ENCODE results near the gene SYNC. TPM values are rescaled to one million over a fixed set of nuclear protein-coding genes. Genes with fewer than 3 reads are reported as not detected.
"Not testable (repeated sequence)": the region's sequence is repeated elsewhere in the genome, so short reads cannot be mapped to it uniquely, and the experiment has no call there.

Gene SYNC
- total RNA-seq, 1 experiment from 2014 or later: 50.0 TPM

DNA sequence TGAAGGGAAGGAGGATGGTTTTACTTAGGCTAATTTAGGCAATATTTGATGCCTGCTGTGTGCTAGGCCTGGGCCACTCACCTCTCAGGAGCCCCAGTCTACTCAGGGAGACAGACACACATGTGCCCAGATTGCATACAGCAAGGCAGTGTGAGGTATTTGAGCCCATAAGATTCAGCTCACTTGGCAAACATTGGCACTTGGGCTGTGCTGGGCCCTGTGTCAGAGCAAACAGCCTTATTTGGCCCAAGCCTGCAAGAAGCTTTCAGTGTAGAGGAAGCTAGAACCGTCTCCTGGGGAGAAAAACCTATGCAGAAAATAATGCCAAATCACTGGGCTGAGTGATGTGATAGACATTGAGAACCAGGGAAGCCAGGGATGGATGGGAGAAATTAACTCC, 3.9 kb upstream of the SYNC start:
- peaks cover 2% of the 10 kb centered on the region; the same call in 1 of the 2 replicates for H3K9me3 ChIP-seq
- H3K4me3 ChIP-seq: no peak overlapping the region
- peaks cover 3% of the 10 kb centered on the region; the same call in 1 of the 2 replicates for H3K36me3 ChIP-seq
- H3K27me3 ChIP-seq: no peaks in the 10 kb centered on the region
- DNase-seq: peak; percentile 70

DNA sequence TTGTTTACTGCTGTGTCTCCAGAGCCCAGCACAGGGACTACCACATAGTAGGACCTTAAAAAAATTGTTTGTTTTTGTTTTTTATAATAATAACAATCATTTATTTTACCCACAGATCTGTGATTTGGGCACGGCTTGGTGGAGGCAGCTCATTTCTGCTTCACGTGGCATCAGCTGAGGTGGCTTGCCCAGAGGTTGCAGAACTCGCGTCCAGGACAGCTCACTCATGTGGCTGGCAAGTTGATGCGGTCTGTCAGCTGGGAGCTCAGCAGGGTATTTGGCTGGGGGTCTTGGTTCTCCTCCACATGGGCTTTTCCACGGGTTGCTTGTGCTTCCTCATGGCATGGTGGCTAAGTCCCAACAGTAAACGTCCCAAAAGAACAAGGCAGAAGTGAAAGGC, 2.9 kb upstream of the SYNC start:
- no peak for DNase-seq
- Histone ChIP-seq H3K36me3 (peaks cover 3% of the 10 kb centered on the region; the same call in 1 of the 2 replicates), H3K4me3 (no peak overlapping the region), H3K27me3 (no peaks in the 10 kb centered on the region), H3K9me3 (peaks cover 2% of the 10 kb centered on the region; the same call in 1 of the 2 replicates)

DNA sequence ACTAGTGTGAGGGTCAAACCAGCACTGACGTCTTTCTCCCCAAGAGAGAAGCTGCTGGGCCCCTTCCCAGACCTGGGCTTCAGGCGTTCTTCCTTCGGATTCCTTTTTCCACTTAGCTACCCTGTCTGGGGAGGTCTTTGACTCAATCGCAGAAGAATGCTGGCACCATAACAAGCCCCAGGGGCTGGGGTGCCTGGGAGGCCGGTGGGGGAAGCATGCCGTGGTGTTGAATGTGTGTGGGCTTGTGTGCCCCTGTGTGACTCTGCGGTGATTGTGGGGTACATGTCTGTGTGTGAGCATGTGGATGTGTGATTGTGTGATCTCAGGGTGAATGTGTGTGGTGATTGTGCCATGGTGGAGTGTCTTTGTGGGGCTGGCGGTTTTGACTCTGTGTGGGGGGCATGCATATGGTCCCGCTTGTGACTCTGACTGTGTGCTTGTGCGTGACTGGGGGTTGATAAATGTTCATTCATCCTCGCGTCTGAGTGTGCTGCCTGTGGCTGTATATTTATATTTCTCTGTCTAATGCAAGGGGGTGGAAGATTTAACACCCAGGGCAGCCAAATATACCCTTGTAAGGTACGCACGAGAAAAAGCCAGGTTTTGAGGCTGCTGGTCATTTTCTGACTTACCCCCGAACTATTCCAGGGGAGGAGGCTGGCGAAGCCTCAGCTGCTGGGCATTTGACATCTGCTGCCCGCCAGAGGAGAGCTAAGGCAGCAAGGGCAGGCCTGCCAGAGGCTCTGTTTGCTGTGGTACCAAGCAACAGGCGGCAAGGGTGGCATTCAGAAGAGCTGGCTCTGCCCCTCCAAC, 1.1 kb upstream of the SYNC start:
- peaks cover 3% of the 10 kb centered on the region; the same call in 1 of the 2 replicates for H3K36me3 ChIP-seq
- peak; percentile 95 for DNase-seq
- no peaks in the 10 kb centered on the region for H3K27me3 ChIP-seq
- peaks cover 2% of the 10 kb centered on the region; the same call in 1 of the 2 replicates for H3K9me3 ChIP-seq
- peak overlapping the region; percentile 62 for H3K4me3 ChIP-seq

DNA sequence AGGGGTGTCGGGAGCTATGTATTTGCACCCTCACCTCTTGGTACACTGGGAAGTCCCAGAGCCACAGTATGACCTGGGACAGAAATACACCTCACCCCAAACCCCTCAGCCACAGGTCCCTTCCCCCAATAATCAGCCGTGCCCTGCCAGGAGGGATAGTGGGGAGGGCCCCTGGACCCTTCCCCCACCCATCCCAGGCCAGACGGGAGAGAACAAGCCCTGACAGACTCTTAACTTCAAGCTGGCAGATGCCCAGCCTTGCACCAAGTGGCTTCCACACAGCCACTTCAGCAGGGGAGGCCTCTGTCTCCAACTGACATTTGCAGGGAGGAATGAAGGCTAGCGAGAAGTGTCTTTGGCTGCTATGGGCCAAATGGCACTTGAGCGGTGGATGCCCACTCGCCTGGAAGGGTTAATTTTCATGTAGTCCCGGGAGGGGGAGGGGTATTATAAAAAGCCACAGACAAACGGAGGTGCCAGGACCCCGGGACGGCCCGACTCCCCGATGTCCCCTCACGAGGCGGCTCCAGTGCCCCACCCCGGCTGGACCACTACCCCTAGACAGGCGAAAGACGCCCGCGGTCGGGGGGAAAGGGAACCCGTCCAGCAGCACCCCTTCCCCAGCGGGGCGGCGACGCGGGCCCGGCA, 495 bp downstream of the SYNC start:
- DNase-seq: peak; percentile 51
- H3K4me3 ChIP-seq: peak overlapping the region; percentile 79
- H3K9me3 ChIP-seq: peaks cover 2% of the 10 kb centered on the region; the same call in 1 of the 2 replicates
- no peaks in the 10 kb centered on the region for H3K27me3 ChIP-seq
- H3K36me3 ChIP-seq: peaks cover 6% of the 10 kb centered on the region

DNA sequence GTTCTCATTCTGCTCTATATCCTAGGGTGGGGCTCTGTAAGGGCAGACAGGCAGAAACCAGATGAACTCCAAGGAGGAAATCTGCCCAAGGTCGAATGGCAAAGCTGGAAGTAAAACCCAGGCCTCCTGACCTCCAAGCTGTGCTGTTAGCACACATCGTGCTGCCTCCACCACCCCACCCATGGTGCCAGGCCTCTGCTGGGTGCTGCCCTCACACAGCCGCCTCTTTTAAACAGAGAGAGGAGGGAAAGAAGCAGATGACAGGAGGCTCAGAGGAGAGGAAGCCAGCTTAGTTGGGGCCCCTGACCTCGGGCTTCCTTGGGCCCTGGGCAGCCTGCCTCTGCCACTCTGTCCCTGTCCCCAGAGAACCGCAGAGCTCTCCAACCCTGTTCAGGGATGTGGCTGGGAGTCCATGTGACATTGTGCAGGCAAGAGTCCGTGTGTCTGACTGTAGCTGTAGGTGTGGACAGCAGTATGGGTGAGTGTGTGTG, 1.1 kb downstream of the SYNC start:
- no peaks in the 10 kb centered on the region for H3K27me3 ChIP-seq
- peaks cover 2% of the 10 kb centered on the region; the same call in 1 of the 2 replicates for H3K9me3 ChIP-seq
- peak; percentile 35 for DNase-seq
- peaks cover 10% of the 10 kb centered on the region for H3K36me3 ChIP-seq
- H3K4me3 ChIP-seq: peak overlapping the region; percentile 79

GRCh38 chr1:32696996-32697395, 5.6 kb downstream of the SYNC start:
- DNase-seq: not testable (repeated sequence)
- peaks cover 45% of the 10 kb centered on the region for H3K36me3 ChIP-seq

DNA sequence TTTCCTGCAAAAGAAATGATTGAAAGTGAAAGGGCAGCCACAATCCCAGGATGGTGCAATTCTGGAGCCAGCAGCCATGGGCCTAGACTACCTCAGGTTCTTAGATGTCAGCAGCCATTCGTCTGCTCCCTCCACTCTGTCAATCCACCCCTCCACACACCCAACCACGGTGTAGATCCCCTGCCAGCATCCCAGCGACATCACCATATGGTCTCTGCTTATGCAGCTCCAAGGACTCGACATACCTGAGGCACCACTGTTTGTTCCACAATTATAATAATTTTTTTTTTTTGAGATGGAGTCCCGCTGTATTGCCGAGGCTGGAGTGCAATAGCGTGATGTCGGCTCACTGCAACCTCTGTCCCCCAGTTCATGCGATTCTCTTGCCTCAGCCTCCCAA, 6.5 kb downstream of the SYNC start:
- no peak for DNase-seq

More at GRCh38 chr1:32696996-32697395, 5.6 kb downstream of the SYNC start:
- not testable (repeated sequence) for H3K4me3 ChIP-seq, H3K27me3 ChIP-seq, H3K9me3 ChIP-seq

DNA sequence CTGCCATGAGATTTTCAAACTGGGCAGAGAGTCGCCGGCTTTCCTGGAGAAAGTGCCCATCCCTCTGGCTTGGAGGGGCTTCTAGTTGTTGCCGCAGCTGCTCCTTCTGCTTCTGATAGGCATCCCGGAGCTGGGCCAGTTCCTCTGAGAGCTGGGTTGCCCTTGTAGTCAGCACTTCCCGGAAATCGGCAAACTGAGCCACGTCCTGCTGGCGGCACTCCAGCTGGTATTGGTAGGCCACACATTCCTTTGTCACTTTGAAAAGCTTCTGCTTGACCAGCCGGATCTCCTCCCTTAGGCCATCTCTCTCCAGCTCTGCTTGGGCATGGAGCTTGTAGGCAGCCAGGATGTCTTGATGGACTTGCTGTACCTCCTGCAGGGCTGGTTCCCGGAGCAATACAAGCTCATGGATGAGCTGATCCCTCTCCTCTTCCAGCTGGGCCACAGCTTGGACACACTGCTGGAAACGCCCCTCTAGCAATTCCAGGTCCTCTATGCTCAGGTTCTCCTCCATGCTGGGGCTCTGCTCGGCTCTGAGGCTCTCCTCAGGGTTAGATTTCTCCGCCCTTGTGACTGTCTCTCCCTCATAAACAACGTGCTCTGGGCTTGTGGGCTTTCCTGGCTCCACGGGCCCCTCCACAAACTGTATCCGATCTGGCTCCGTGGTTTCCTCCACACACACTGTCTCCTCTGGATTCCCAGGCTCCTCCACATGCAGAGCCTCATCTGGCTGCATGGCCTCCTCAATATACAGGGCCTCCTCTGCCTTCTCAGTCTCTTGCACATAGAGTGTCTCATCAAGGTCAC, 7.3 kb downstream of the SYNC start:
- Histone ChIP-seq H3K27me3 (no peaks in the 10 kb centered on the region), H3K9me3 (no peaks in the 10 kb centered on the region), H3K36me3 (peaks cover 55% of the 10 kb centered on the region), H3K4me3 (no peak overlapping the region)
- peak; percentile 70 for DNase-seq

More for the DNA sequence above, 6.5 kb downstream of the SYNC start:
- Histone ChIP-seq H3K27me3 (no peaks in the 10 kb centered on the region), H3K9me3 (no peaks in the 10 kb centered on the region), H3K36me3 (peaks cover 53% of the 10 kb centered on the region), H3K4me3 (no peak overlapping the region)

GRCh38 chr1:32693455-32694174, 9.0 kb downstream of the SYNC start:
- no peak for DNase-seq
- Histone ChIP-seq H3K36me3 (peaks cover 66% of the 10 kb centered on the region), H3K9me3 (no peaks in the 10 kb centered on the region), H3K27me3 (no peaks in the 10 kb centered on the region), H3K4me3 (no peak overlapping the region)

GRCh38 chr1:32686387-32686786, 16.2 kb downstream of the SYNC start:
- no peak overlapping the region for H3K4me3 ChIP-seq
- peaks cover 76% of the 10 kb centered on the region for H3K36me3 ChIP-seq
- no peaks in the 10 kb centered on the region for H3K27me3 ChIP-seq
- DNase-seq: no peak
- H3K9me3 ChIP-seq: no peaks in the 10 kb centered on the region

GRCh38 chr1:32685498-32685897, 17.1 kb downstream of the SYNC start:
- DNase-seq: no peak
- H3K9me3 ChIP-seq: no peaks in the 10 kb centered on the region
- no peaks in the 10 kb centered on the region for H3K27me3 ChIP-seq
- no peak overlapping the region for H3K4me3 ChIP-seq
- peaks cover 81% of the 10 kb centered on the region for H3K36me3 ChIP-seq

DNA sequence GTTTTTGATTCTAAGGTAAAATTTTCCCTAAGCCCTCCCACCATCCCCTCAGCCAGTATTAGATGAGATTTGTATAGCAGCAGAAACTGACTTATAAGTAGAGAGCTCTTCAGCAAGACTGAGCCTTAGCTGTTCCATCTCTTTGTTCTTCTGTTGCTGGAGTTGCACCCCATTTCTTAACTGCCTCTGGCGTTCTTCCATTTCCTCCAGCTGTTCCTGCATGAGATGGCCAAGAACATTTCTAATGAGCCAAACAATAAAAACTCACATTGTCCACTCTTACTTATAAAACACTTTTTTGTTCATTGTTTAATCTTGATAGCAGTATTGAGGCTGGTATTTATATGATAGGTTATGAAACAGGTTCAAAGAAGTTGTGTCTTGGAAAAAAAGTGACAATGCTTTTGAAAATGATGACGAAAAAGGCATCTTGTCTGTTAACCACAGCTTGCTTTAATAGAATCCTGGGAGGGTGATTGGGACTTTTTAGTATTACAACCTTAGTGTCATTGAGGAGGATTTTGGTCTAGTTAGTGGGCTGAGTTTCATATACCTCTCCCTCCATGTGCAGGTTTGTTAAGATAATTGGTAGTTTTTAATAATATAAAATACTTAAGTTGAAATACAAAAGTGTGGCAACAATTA, 18.3 kb downstream of the SYNC start:
- H3K36me3 ChIP-seq: peaks cover 80% of the 10 kb centered on the region
- no peak overlapping the region for H3K4me3 ChIP-seq
- no peaks in the 10 kb centered on the region for H3K27me3 ChIP-seq
- no peaks in the 10 kb centered on the region for H3K9me3 ChIP-seq
- no peak for DNase-seq

DNA sequence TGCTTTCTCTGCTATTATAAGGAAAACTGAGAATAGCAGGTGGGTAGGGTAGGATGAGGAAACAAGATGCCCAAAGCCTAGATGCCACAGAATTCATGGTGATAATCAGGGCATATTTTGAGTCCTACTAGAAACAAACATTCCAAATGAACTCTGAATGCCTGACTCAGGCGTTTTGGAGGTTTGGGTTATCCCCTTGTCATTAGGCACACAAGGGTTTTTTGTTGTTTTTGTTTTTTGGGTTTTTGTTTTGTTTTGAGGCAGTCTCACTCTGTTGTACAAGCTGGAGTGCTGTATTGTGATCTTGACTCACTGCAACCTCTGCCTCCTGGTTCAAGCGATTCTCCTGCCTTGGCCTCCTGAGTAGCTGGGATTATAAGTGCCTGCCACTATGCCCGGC, 19.2 kb downstream of the SYNC start:
- Histone ChIP-seq H3K4me3 (no peak overlapping the region), H3K9me3 (no peaks in the 10 kb centered on the region), H3K27me3 (no peaks in the 10 kb centered on the region), H3K36me3 (peaks cover 84% of the 10 kb centered on the region)
- no peak for DNase-seq

DNA sequence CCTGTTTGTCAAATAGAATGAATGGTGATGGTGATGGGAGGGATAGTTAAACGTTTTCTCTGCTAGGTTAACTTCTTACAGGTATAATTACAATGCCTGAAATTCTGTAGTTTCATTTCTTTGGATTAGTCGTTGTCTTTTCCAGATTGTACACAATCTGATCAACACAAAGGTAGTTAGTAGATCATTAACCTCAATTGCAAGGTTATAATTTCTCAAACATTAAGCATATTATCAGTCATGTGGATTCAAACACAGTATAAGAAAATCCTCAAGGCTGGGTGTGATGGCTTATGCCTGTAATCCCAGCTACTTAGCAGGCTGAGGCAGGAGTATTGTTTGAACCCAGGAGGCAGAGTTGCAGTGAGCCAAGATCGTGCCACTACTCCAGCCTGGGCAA, 20.6 kb downstream of the SYNC start:
- DNase-seq: no peak
- Histone ChIP-seq H3K36me3 (peaks cover 90% of the 10 kb centered on the region), H3K4me3 (no peak overlapping the region), H3K27me3 (no peaks in the 10 kb centered on the region), H3K9me3 (no peaks in the 10 kb centered on the region)

- DNase-seq: no peak
- Histone ChIP-seq H3K27me3 (no peaks in the 10 kb centered on the region), H3K36me3 (peaks cover 90% of the 10 kb centered on the region), H3K4me3 (no peak overlapping the region), H3K9me3 (no peaks in the 10 kb centered on the region)
Measured at GRCh38 chr1:32681509-32681908, 21.1 kb downstream of the SYNC start.

GRCh38 chr1:32680642-32681041, 21.9 kb downstream of the SYNC start:
- Histone ChIP-seq H3K27me3 (no peaks in the 10 kb centered on the region), H3K36me3 (peaks cover 90% of the 10 kb centered on the region), H3K4me3 (no peak overlapping the region), H3K9me3 (no peaks in the 10 kb centered on the region)
- no peak for DNase-seq
